Astrocyte of the cerebellum (primary cell): ENCODE data around the gene STK17B.

Source experiments
- DNase-seq: peaks from one replicate; pipeline ENCODE4 v3.0.0-alpha.2; 2011; ENCODE audit warnings: low read depth
- H3K4me3 ChIP-seq: 2 replicates; pipeline ENCODE4 v1.5.1; 2011; ENCODE audit warnings: mild to moderate bottlenecking, low read depth, low read length, moderate library complexity
- in situ Hi-C: cut with HindIII; loops from 2 replicates; pipeline ENCODE4 v1.10.0; 2017; ENCODE audit warnings: low sequenced_read_pairs
- TF ChIP-seq, protein P1 (sequence below): IDR thresholded peaks from 2 replicates; pipeline ENCODE4 v1.5.1; 2012; ENCODE audit warnings: low read length, low read depth, moderate library complexity, mild to moderate bottlenecking; ENCODE audit errors: missing control alignments

STK17B gene

GRCh38 chr2:196165016-196165415, 6.4 kb downstream of the STK17B start:
- in situ Hi-C loops, result loop anchor here (5.0 kb wide), 1 partner anchor 33 kb away; no protein-coding TSS in a partner anchor
- H3K4me3 ChIP-seq, result no peak overlapping the region
- DNase-seq, result no peak
- TF ChIP-seq, protein P1, sequence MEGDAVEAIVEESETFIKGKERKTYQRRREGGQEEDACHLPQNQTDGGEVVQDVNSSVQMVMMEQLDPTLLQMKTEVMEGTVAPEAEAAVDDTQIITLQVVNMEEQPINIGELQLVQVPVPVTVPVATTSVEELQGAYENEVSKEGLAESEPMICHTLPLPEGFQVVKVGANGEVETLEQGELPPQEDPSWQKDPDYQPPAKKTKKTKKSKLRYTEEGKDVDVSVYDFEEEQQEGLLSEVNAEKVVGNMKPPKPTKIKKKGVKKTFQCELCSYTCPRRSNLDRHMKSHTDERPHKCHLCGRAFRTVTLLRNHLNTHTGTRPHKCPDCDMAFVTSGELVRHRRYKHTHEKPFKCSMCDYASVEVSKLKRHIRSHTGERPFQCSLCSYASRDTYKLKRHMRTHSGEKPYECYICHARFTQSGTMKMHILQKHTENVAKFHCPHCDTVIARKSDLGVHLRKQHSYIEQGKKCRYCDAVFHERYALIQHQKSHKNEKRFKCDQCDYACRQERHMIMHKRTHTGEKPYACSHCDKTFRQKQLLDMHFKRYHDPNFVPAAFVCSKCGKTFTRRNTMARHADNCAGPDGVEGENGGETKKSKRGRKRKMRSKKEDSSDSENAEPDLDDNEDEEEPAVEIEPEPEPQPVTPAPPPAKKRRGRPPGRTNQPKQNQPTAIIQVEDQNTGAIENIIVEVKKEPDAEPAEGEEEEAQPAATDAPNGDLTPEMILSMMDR, result no peak

- TF ChIP-seq, protein P1, result no peak
- H3K4me3 ChIP-seq, result no peak overlapping the region
- no peak for DNase-seq
Observed at GRCh38 chr2:196163285-196163684, 8.1 kb downstream of the STK17B start.

GRCh38 chr2:196162586-196163175, 8.7 kb downstream of the STK17B start:
- TF ChIP-seq, protein P1, result no peak
- H3K4me3 ChIP-seq, result no peak overlapping the region
- in situ Hi-C loops, result no loop called here
- DNase-seq, result no peak

More at GRCh38 chr2:196163285-196163684, 8.1 kb downstream of the STK17B start:
- in situ Hi-C loops, result no loop called here

DNA sequence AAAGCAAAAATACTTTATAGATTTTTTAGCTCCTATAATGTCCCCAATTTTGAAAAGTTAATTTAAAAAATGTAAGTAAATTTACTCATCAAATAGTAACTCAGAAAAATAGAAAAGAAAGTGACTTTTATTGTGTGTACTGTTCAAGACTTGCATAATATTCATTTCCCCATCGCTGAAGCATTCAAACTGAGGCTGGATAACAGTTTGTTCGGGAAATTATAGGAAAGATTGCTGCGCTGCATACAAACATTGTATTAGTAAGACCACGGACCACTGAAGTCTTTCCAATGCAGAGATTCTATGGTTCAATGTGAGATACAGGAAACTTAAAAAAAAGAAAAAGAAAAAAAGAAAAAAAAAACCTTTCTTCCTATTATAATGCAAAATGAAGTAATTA, 10.4 kb downstream of the STK17B start:
- no peak for DNase-seq
- TF ChIP-seq, protein P1, result no peak
- H3K4me3 ChIP-seq, result no peak overlapping the region
- in situ Hi-C loops, result no loop called here

GRCh38 chr2:196160101-196160500, 11.3 kb downstream of the STK17B start:
- DNase-seq, result peak; percentile 91
- H3K4me3 ChIP-seq, result no peak overlapping the region
- TF ChIP-seq, protein P1, result no peak
- in situ Hi-C loops, result no loop called here

- in situ Hi-C loops, result no loop called here
- DNase-seq, result no peak
Observed at GRCh38 chr2:196159221-196159892, 12.0 kb downstream of the STK17B start.

More at GRCh38 chr2:196159221-196159892, 12.0 kb downstream of the STK17B start:
- TF ChIP-seq, protein P1, result no peak
- H3K4me3 ChIP-seq, result no peak overlapping the region
